Nephron progenitor cell (in vitro differentiated cells): Measurements from ENCODE around the gene PDP2.

ENCODE experiments used
- DNase-seq: peaks from one replicate; pipeline ENCODE4 v3.0.0; 2021
- H3K27ac Mint-ChIP-seq: 2 replicates; pipeline ENCODE4 v1.8.0; 2021; ENCODE audit warnings: mild to moderate bottlenecking, moderate library complexity, mixed read lengths
- H3K27me3 Mint-ChIP-seq: 2 replicates; pipeline ENCODE4 v1.8.0; 2021; ENCODE audit warnings: mild to moderate bottlenecking, low read depth, mixed read lengths; ENCODE audit not compliant: poor library complexity
- H3K36me3 Mint-ChIP-seq: 2 replicates; pipeline ENCODE4 v1.8.0; 2021; ENCODE audit warnings: low read depth, mixed read lengths
- H3K4me1 Mint-ChIP-seq: 2 replicates; pipeline ENCODE4 v1.8.0; 2021; ENCODE audit warnings: mixed read lengths
- H3K4me3 Mint-ChIP-seq: 2 replicates; pipeline ENCODE4 v1.8.0; 2021; ENCODE audit warnings: mild to moderate bottlenecking, moderate library complexity, mixed read lengths
- H3K9me3 Mint-ChIP-seq: 2 replicates; pipeline ENCODE4 v1.8.0; 2021; ENCODE audit warnings: mild to moderate bottlenecking, moderate library complexity, mixed read lengths
- CTCF ChIP-seq: fragments of 200-600 bp; sonication (generic); IDR thresholded peaks from 2 replicates; pipeline ENCODE4 v1.5.0; 2021; ENCODE audit warnings: antibody characterized with exemption

Gene PDP2

GRCh38 chr16:66885491-66885890, 5.2 kb downstream of the PDP2 start:
- no peaks in the 10 kb centered on the region for H3K9me3 Mint-ChIP-seq
- no peak for DNase-seq
- H3K36me3 Mint-ChIP-seq = peaks cover 32% of the 10 kb centered on the region
- H3K27me3 Mint-ChIP-seq = no peaks in the 10 kb centered on the region
- H3K27ac Mint-ChIP-seq = no peak overlapping the region
- no peak overlapping the region for H3K4me3 Mint-ChIP-seq
- TF ChIP-seq CTCF = no peak
- peaks cover 28% of the 10 kb centered on the region for H3K4me1 Mint-ChIP-seq

- H3K4me3 Mint-ChIP-seq = no peak overlapping the region
- TF ChIP-seq CTCF = no peak
- H3K4me1 Mint-ChIP-seq = peaks cover 31% of the 10 kb centered on the region
- peaks cover 32% of the 10 kb centered on the region for H3K36me3 Mint-ChIP-seq
- no peak overlapping the region for H3K27ac Mint-ChIP-seq
- no peaks in the 10 kb centered on the region for H3K27me3 Mint-ChIP-seq
- DNase-seq = no peak
- H3K9me3 Mint-ChIP-seq = no peaks in the 10 kb centered on the region
Measured at GRCh38 chr16:66886321-66886720, 6.0 kb downstream of the PDP2 start.

- H3K9me3 Mint-ChIP-seq = no peaks in the 10 kb centered on the region
- no peak overlapping the region for H3K4me3 Mint-ChIP-seq
- peaks cover 32% of the 10 kb centered on the region for H3K36me3 Mint-ChIP-seq
- no peak for TF ChIP-seq CTCF
- H3K27me3 Mint-ChIP-seq = no peaks in the 10 kb centered on the region
- peaks cover 29% of the 10 kb centered on the region for H3K4me1 Mint-ChIP-seq
- DNase-seq = no peak
- no peak overlapping the region for H3K27ac Mint-ChIP-seq
Measured at GRCh38 chr16:66886914-66887313, 6.6 kb downstream of the PDP2 start.

GRCh38 chr16:66888647-66889615, 8.6 kb downstream of the PDP2 start:
- peaks cover 32% of the 10 kb centered on the region for H3K36me3 Mint-ChIP-seq
- H3K9me3 Mint-ChIP-seq = no peaks in the 10 kb centered on the region
- H3K4me1 Mint-ChIP-seq = peaks cover 26% of the 10 kb centered on the region
- no peak for TF ChIP-seq CTCF
- no peak overlapping the region for H3K27ac Mint-ChIP-seq
- no peak for DNase-seq
- H3K4me3 Mint-ChIP-seq = no peak overlapping the region
- no peaks in the 10 kb centered on the region for H3K27me3 Mint-ChIP-seq

GRCh38 chr16:66889622-66890021, 9.3 kb downstream of the PDP2 start:
- Mint-ChIP-seq H3K4me1 (peaks cover 26% of the 10 kb centered on the region), H3K4me3 (no peak overlapping the region), H3K27ac (no peak overlapping the region), H3K36me3 (peaks cover 26% of the 10 kb centered on the region), H3K9me3 (no peaks in the 10 kb centered on the region), H3K27me3 (no peaks in the 10 kb centered on the region)
- DNase-seq = no peak
- no peak for TF ChIP-seq CTCF

GRCh38 chr16:66890799-66891198, 10.5 kb downstream of the PDP2 start:
- Mint-ChIP-seq H3K27ac (no peak overlapping the region), H3K4me1 (peaks cover 26% of the 10 kb centered on the region), H3K9me3 (no peaks in the 10 kb centered on the region), H3K4me3 (no peak overlapping the region), H3K36me3 (peaks cover 14% of the 10 kb centered on the region), H3K27me3 (no peaks in the 10 kb centered on the region)
- TF ChIP-seq CTCF = no peak
- no peak for DNase-seq
